Measurements from ENCODE around the gene SDR42E2. TPM values are rescaled to one million over a fixed set of nuclear protein-coding genes. Genes with fewer than 3 reads are reported as not detected.
"Not testable (repeated sequence)": the region's sequence is repeated elsewhere in the genome, so short reads cannot be mapped to it uniquely, and the experiment has no call there.

SDR42E2 gene
- total RNA-seq, 2 experiments from 2014 or later = 0.07 TPM; not detected in 1

- peak; percentile 46 for ATAC-seq
- intact Hi-C loops (cut with DNase I, micrococcal nuclease) = no loop called here
Measured at GRCh38 chr16:22214889-22215288, 52.6 kb downstream of the SDR42E2 start.

GRCh38 chr16:22216191-22216831 is 54.0 kb downstream of the SDR42E2 start:
- Mint-ChIP-seq H3K27ac (no peak overlapping the region), H3K4me1 (peaks cover 12% of the 10 kb centered on the region), H3K27me3 (no peaks in the 10 kb centered on the region), H3K9me3 (ENCODE audit: low read depth) (no peaks in the 10 kb centered on the region), H3K4me3 (no peak overlapping the region), H3K36me3 (ENCODE audit: low read depth) (peaks cover 22% of the 10 kb centered on the region)
- ChIA-PET CTCF (interaction anchor here (0.8 to 1.4 kb wide), 2 partner anchors 9 to 23 kb away, joined by 4 to 5 read pairs; no protein-coding TSS in a partner anchor), POLR2A (no interaction called here)
- ATAC-seq = no peak
- no peak for DNase-seq
- intact Hi-C loops (cut with DNase I, micrococcal nuclease) = no loop called here

More at GRCh38 chr16:22214889-22215288, 52.6 kb downstream of the SDR42E2 start:
- peaks cover 2% of the 10 kb centered on the region for H3K9me3 Mint-ChIP-seq (ENCODE audit: low read depth)
- ChIA-PET CTCF (no interaction called here), POLR2A (no interaction called here)
- H3K4me3 Mint-ChIP-seq = no peak overlapping the region
- DNase-seq = no peak
- no peaks in the 10 kb centered on the region for H3K27me3 Mint-ChIP-seq
- peaks cover 16% of the 10 kb centered on the region for H3K4me1 Mint-ChIP-seq
- H3K36me3 Mint-ChIP-seq (ENCODE audit: low read depth) = peaks cover 35% of the 10 kb centered on the region
- no peak overlapping the region for H3K27ac Mint-ChIP-seq

DNA sequence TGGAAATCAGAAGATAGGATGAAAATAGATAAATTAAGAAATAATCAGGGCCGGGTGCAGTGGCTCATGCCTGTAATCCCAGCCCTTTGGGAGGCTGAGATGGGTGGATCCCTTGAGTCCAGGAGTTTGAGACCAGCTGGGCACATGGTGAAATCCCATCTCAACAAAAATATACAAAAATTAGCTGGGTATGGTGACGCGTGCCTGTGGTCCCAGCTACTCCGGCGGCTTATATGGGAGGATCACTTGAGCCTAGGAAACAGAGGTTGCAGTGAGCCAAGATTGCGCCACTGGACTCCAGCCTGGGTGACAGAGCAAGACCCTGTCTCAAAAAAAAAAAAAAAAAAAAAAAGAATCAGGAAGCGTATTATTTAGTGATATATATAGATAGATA is 54.5 kb downstream of the SDR42E2 start:
- H3K4me3 Mint-ChIP-seq; DNase-seq; H3K27me3 Mint-ChIP-seq; ATAC-seq; H3K27ac Mint-ChIP-seq; intact Hi-C loops (cut with DNase I, micrococcal nuclease); H3K9me3 Mint-ChIP-seq (ENCODE audit: low read depth); POLR2A ChIA-PET: not testable (repeated sequence)
- CTCF ChIA-PET = interaction anchor here (0.6 to 1.4 kb wide), 4 partner anchors 10 to 211 kb away, joined by 3 to 5 read pairs (median 4); partner anchors contain the start of gene EEF2K
- peaks cover 12% of the 10 kb centered on the region for H3K4me1 Mint-ChIP-seq
- peaks cover 17% of the 10 kb centered on the region for H3K36me3 Mint-ChIP-seq (ENCODE audit: low read depth)

DNA sequence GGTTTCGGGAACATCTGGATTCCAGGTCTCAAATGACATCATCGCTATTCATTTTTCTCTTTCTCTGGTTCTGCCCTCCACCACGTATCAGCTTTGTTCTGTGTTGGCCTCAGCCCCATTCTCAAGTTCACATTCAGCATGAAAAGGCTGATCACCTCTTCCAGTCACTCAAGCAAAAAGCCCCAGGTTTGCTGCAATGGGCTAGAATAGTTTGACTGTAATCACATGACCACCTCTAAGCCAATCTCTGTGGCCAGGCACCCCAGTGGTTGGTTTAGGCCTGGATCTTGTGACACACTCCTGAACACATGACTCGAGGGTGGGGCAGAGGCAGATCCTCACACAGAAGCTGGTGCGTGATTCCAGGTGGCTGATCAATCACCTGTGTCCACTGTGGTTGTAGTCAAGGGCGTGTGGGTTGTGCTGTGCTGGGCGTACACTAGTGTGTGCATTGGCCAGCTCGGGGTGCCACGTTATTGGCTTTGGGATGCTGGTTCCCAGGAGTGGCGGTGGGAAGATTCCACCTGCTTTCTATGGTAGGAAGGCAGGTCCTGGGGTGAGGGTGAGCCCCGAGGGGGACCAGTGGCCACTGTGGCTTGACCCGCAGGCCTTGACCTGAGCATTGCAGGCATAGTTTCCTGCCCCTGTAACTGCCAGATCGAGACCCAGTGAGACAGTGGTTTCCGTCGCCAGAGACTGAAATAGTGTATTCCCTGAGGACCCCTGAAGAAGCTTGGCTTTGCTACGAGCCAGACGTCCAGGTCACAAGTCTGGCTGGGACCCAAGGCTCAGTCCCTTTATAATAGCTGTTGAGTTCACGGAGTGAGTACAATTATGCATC is 55.8 kb downstream of the SDR42E2 start:
- ChIA-PET POLR2A (interaction anchor here (0.6 kb wide), 1 partner anchor 14 kb away, joined by 4 read pairs; no protein-coding TSS in a partner anchor), CTCF (interaction anchor here (0.7 to 1.4 kb wide), 2 partner anchors 11 to 82 kb away, joined by 3 to 4 read pairs; no protein-coding TSS in a partner anchor)
- intact Hi-C loops (cut with DNase I, micrococcal nuclease) = no loop called here
- Mint-ChIP-seq H3K27me3 (no peaks in the 10 kb centered on the region), H3K4me3 (no peak overlapping the region), H3K9me3 (ENCODE audit: low read depth) (no peaks in the 10 kb centered on the region), H3K4me1 (peaks cover 14% of the 10 kb centered on the region), H3K36me3 (ENCODE audit: low read depth) (peaks cover 15% of the 10 kb centered on the region), H3K27ac (no peak overlapping the region)
- peak; percentile 79 for ATAC-seq
- peak; percentile 51 for DNase-seq

DNA sequence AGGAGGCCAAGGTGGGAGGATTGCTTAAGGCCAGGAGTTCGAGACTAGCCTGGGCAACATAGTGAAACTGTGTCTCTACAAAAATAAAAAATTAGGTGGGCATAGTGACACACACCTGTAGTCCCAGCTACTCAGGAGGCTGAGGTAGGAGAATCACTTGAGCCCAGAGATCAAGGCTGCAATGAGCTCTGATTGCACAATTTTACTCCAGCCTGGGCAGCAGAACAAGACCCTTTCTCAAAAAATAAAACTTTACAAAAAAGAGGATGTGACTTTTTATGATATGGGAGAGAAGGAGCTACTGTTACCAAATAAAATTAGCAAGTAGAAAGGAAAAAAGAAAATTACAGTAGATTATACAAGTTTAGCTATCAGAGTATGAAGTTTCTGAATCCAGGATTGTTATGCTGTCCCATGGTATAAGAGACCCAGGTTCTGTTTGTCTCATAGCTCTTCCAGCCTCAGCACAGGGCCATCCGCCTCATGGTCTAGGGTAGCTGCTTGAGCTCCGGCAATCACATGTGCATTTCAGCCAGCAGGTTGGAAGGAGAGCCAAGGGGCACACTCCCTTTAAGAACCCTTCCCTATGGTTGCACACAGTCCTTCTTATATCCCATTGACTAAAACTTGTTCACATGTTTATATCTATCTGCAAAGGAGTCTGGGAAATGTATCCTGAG is 57.2 kb downstream of the SDR42E2 start:
- no peaks in the 10 kb centered on the region for H3K27me3 Mint-ChIP-seq
- no peak overlapping the region for H3K4me3 Mint-ChIP-seq
- ChIA-PET CTCF (interaction anchor here (0.6 kb wide), 1 partner anchor 1922 kb away, joined by 3 read pairs; no protein-coding TSS in a partner anchor), POLR2A (no interaction called here)
- no peaks in the 10 kb centered on the region for H3K9me3 Mint-ChIP-seq (ENCODE audit: low read depth)
- DNase-seq (no peak), ATAC-seq (no peak)
- peaks cover 5% of the 10 kb centered on the region for H3K36me3 Mint-ChIP-seq (ENCODE audit: low read depth)
- peaks cover 14% of the 10 kb centered on the region for H3K4me1 Mint-ChIP-seq
- intact Hi-C loops (cut with DNase I, micrococcal nuclease) = no loop called here
- H3K27ac Mint-ChIP-seq = no peak overlapping the region

- intact Hi-C loops (cut with DNase I, micrococcal nuclease) = no loop called here
- Mint-ChIP-seq H3K27me3 (no peaks in the 10 kb centered on the region), H3K4me3 (no peak overlapping the region), H3K9me3 (ENCODE audit: low read depth) (no peaks in the 10 kb centered on the region), H3K36me3 (ENCODE audit: low read depth) (peaks cover 3% of the 10 kb centered on the region), H3K27ac (no peak overlapping the region), H3K4me1 (peaks cover 12% of the 10 kb centered on the region)
- ATAC-seq = no peak
- POLR2A ChIA-PET = interaction anchor here (0.6 kb wide), 1 partner anchor 871 kb away, joined by 4 read pairs; no protein-coding TSS in a partner anchor
- no peak for DNase-seq
- CTCF ChIA-PET = interaction anchor here (0.6 kb wide), 1 partner anchor 1923 kb away, joined by 3 read pairs; no protein-coding TSS in a partner anchor
Measured at GRCh38 chr16:22220069-22220440, 57.7 kb downstream of the SDR42E2 start.

DNA sequence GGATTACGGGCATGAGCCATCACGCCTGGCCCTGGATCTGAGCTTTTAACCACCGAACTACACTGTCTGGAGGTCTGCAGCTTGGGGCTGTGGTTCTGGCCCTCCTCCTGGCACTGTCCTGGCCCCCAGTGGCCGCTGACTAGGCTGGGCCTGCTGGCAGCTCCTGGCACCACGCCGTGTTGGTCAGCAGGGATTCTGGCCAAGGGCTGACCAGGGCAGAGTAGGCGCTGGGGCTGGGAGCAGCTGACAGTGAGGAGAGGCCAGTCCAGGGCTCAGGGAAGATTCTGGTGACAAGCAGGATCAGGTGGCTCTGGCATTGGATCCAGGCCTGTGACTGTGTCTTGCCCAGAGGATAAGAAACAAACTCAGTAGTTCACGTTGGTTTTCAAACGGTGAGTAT is 58.4 kb downstream of the SDR42E2 start:
- POLR2A ChIA-PET = interaction anchor here (0.6 kb wide), 1 partner anchor 872 kb away, joined by 4 read pairs; no protein-coding TSS in a partner anchor
- H3K36me3 Mint-ChIP-seq (ENCODE audit: low read depth) = peaks cover 3% of the 10 kb centered on the region
- H3K27me3 Mint-ChIP-seq = no peaks in the 10 kb centered on the region
- H3K4me3 Mint-ChIP-seq = no peak overlapping the region
- intact Hi-C loops (cut with DNase I, micrococcal nuclease) = no loop called here
- ATAC-seq = no peak
- no peak for DNase-seq
- CTCF ChIA-PET = no interaction called here
- peaks cover 9% of the 10 kb centered on the region for H3K4me1 Mint-ChIP-seq
- H3K27ac Mint-ChIP-seq = no peak overlapping the region
- no peaks in the 10 kb centered on the region for H3K9me3 Mint-ChIP-seq (ENCODE audit: low read depth)

GRCh38 chr16:22222006-22222405 is 59.7 kb downstream of the SDR42E2 start:
- Mint-ChIP-seq H3K4me3 (no peak overlapping the region), H3K27me3 (no peaks in the 10 kb centered on the region), H3K27ac (no peak overlapping the region), H3K4me1 (peaks cover 9% of the 10 kb centered on the region), H3K36me3 (ENCODE audit: low read depth) (peaks cover 3% of the 10 kb centered on the region), H3K9me3 (ENCODE audit: low read depth) (no peaks in the 10 kb centered on the region)
- ChIA-PET POLR2A (no interaction called here), CTCF (interaction anchor here (1.0 to 1.2 kb wide), 3 partner anchors 12 to 75 kb away, joined by 3 to 5 read pairs (median 3); no protein-coding TSS in a partner anchor)
- DNase-seq (no peak), ATAC-seq (no peak)
- intact Hi-C loops (cut with DNase I, micrococcal nuclease) = no loop called here

GRCh38 chr16:22222998-22223397 is 60.7 kb downstream of the SDR42E2 start:
- peak; percentile 33 for ATAC-seq
- H3K27ac Mint-ChIP-seq = no peak overlapping the region
- DNase-seq = no peak
- no peak overlapping the region for H3K4me3 Mint-ChIP-seq
- CTCF ChIA-PET = interaction anchor here (0.6 to 0.7 kb wide), 2 partner anchors 917 to 1968 kb away, joined by 3 read pairs; no protein-coding TSS in a partner anchor
- intact Hi-C loops (cut with DNase I, micrococcal nuclease) = no loop called here
- no peaks in the 10 kb centered on the region for H3K27me3 Mint-ChIP-seq
- POLR2A ChIA-PET = no interaction called here
- H3K36me3 Mint-ChIP-seq (ENCODE audit: low read depth) = no peaks in the 10 kb centered on the region
- H3K4me1 Mint-ChIP-seq = peaks cover 8% of the 10 kb centered on the region
- no peaks in the 10 kb centered on the region for H3K9me3 Mint-ChIP-seq (ENCODE audit: low read depth)

- Mint-ChIP-seq H3K9me3 (ENCODE audit: low read depth) (no peaks in the 10 kb centered on the region), H3K4me3 (no peak overlapping the region), H3K27ac (no peak overlapping the region), H3K36me3 (ENCODE audit: low read depth) (peaks cover 6% of the 10 kb centered on the region), H3K4me1 (peaks cover 8% of the 10 kb centered on the region), H3K27me3 (no peaks in the 10 kb centered on the region)
- DNase-seq (no peak), ATAC-seq (no peak)
- CTCF ChIA-PET = no interaction called here
- intact Hi-C loops (cut with DNase I, micrococcal nuclease) = no loop called here
- POLR2A ChIA-PET = no interaction called here
Measured at GRCh38 chr16:22225060-22225459, 62.8 kb downstream of the SDR42E2 start.

DNA sequence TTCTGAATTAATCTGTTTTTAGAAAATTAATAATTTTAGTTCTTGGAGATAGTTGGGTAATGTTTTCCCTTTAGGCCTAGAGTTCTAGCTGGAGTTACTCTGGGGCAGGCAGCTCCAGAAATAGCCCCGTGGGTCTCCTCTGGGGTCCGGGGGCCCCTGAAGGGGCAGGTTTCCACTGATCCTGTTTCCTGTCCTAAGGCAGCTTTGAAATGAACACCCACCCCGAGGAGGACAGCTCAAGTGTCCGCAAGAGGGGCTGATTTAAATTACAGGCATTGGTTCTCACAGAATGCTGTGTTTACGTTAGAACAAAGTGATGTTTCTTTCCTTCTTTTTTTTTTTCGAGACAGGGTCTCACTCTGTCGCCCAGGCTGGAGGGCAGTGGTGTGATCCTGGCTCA is 67.6 kb downstream of the SDR42E2 start:
- no peak for ATAC-seq
- no peak overlapping the region for H3K27ac Mint-ChIP-seq
- POLR2A ChIA-PET = no interaction called here
- no peaks in the 10 kb centered on the region for H3K27me3 Mint-ChIP-seq
- CTCF ChIA-PET = interaction anchor here (0.6 to 0.7 kb wide), 2 partner anchors 23 to 700 kb away, joined by 3 to 6 read pairs; no protein-coding TSS in a partner anchor
- peaks cover 23% of the 10 kb centered on the region for H3K36me3 Mint-ChIP-seq (ENCODE audit: low read depth)
- no peak overlapping the region for H3K4me3 Mint-ChIP-seq
- intact Hi-C loops (cut with DNase I, micrococcal nuclease) = loop anchor here in 1 of 2 experiments (2.0 kb wide), 1 partner anchor 21 kb away; no protein-coding TSS in a partner anchor
- no peaks in the 10 kb centered on the region for H3K9me3 Mint-ChIP-seq (ENCODE audit: low read depth)
- peaks cover 11% of the 10 kb centered on the region for H3K4me1 Mint-ChIP-seq
- DNase-seq = no peak
